H1 (cell line): Measurements from ENCODE around the gene ZDHHC8. TPM values are rescaled to one million over a fixed set of nuclear protein-coding genes. Genes with fewer than 3 reads are reported as not detected.

Source experiments
- GABPA ChIP-seq: IDR thresholded peaks from 2 replicates; pipeline ENCODE4 v1.6.1; 2011; ENCODE audit warnings: mild to moderate bottlenecking, low read length, moderate library complexity, borderline replicate concordance; ENCODE audit not compliant: insufficient read depth
- polyA plus RNA-seq, 7 experiments: library from polyadenylated mRNA; depleted of rRNA in 3 of 7; stranded (reverse) in 5 of 7; unstranded in 2 of 7; fragments of >200 nt in 5 of 7; fragments of 200-250 nt in 2 of 7; gene quantifications; 1 replicate in 5 of 7; 2 replicates in 1 of 7; 4 replicates in 1 of 7; pipeline versions ENCODE4 v1.2.1 to v1.2.3, GENCODE V29; 2011 to 2013; ENCODE audit warnings: missing spikeins in 2 of 7, mixed read lengths in 2 of 7
- total RNA-seq: library from RNA; stranded (reverse); fragmentation: NEBNext Ultra II Directional; extraction: Animal tissue kit (Norgen Biotek cat#: 25700); gene quantifications from 2 replicates; pipeline ENCODE4 v1.2.1, GENCODE V29; 2021
- TF ChIP-seq, protein P1 (sequence below): fragments of 300-600 bp; sonication (generic); IDR thresholded peaks from 2 replicates; pipeline ENCODE4 v1.7.1; 2012; ENCODE audit warnings: low read length, moderate library complexity, mild to moderate bottlenecking, inconsistent platforms; ENCODE audit not compliant: insufficient replicate concordance

The ZDHHC8 gene
- total and polyA plus RNA-seq, 2 of the 8 experiments (the other 6 are each of a cell fraction or from before 2014, with no cell fraction given) = 18.6 to 65.6 TPM

DNA sequence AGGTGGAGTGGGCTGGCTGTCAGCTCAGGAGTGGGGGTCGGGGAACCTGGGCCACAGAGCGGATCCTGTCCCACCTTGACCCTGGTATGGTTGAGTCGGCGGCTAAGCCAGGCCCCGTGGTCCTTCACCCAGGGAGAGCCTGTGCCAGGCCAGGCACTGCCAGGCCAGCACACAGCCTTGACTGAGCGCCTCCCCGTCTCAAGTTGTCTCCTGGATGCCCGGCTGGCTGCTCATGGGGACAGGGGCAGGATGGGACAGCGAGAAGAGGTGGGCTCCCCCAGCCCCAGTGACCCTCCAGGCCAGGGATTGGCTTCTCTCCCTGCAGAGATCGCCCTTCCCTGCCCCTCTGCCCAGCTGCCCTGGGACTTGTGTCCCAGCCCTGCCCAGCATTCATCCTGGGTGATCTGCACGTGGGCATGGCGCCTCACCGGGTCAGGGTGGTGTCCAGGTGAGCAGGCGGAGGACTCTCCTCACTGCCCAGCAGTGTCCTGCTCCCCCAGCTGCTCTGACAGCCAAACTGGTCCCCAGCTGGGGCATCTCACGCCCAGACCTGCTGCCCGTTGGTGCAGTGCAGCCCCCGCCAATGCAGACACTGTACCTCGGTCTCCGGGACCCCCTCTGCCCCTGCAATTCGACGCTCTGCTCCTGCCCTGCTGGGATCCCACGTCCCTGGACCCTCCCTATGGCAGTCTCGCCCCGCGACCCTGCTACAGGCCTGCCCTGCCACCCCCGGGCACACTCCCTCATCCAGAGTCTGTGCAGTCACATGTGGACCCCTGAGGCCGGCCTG lies 48.0 kb downstream of the ZDHHC8 start (continued):
- TF ChIP-seq, protein P1, sequence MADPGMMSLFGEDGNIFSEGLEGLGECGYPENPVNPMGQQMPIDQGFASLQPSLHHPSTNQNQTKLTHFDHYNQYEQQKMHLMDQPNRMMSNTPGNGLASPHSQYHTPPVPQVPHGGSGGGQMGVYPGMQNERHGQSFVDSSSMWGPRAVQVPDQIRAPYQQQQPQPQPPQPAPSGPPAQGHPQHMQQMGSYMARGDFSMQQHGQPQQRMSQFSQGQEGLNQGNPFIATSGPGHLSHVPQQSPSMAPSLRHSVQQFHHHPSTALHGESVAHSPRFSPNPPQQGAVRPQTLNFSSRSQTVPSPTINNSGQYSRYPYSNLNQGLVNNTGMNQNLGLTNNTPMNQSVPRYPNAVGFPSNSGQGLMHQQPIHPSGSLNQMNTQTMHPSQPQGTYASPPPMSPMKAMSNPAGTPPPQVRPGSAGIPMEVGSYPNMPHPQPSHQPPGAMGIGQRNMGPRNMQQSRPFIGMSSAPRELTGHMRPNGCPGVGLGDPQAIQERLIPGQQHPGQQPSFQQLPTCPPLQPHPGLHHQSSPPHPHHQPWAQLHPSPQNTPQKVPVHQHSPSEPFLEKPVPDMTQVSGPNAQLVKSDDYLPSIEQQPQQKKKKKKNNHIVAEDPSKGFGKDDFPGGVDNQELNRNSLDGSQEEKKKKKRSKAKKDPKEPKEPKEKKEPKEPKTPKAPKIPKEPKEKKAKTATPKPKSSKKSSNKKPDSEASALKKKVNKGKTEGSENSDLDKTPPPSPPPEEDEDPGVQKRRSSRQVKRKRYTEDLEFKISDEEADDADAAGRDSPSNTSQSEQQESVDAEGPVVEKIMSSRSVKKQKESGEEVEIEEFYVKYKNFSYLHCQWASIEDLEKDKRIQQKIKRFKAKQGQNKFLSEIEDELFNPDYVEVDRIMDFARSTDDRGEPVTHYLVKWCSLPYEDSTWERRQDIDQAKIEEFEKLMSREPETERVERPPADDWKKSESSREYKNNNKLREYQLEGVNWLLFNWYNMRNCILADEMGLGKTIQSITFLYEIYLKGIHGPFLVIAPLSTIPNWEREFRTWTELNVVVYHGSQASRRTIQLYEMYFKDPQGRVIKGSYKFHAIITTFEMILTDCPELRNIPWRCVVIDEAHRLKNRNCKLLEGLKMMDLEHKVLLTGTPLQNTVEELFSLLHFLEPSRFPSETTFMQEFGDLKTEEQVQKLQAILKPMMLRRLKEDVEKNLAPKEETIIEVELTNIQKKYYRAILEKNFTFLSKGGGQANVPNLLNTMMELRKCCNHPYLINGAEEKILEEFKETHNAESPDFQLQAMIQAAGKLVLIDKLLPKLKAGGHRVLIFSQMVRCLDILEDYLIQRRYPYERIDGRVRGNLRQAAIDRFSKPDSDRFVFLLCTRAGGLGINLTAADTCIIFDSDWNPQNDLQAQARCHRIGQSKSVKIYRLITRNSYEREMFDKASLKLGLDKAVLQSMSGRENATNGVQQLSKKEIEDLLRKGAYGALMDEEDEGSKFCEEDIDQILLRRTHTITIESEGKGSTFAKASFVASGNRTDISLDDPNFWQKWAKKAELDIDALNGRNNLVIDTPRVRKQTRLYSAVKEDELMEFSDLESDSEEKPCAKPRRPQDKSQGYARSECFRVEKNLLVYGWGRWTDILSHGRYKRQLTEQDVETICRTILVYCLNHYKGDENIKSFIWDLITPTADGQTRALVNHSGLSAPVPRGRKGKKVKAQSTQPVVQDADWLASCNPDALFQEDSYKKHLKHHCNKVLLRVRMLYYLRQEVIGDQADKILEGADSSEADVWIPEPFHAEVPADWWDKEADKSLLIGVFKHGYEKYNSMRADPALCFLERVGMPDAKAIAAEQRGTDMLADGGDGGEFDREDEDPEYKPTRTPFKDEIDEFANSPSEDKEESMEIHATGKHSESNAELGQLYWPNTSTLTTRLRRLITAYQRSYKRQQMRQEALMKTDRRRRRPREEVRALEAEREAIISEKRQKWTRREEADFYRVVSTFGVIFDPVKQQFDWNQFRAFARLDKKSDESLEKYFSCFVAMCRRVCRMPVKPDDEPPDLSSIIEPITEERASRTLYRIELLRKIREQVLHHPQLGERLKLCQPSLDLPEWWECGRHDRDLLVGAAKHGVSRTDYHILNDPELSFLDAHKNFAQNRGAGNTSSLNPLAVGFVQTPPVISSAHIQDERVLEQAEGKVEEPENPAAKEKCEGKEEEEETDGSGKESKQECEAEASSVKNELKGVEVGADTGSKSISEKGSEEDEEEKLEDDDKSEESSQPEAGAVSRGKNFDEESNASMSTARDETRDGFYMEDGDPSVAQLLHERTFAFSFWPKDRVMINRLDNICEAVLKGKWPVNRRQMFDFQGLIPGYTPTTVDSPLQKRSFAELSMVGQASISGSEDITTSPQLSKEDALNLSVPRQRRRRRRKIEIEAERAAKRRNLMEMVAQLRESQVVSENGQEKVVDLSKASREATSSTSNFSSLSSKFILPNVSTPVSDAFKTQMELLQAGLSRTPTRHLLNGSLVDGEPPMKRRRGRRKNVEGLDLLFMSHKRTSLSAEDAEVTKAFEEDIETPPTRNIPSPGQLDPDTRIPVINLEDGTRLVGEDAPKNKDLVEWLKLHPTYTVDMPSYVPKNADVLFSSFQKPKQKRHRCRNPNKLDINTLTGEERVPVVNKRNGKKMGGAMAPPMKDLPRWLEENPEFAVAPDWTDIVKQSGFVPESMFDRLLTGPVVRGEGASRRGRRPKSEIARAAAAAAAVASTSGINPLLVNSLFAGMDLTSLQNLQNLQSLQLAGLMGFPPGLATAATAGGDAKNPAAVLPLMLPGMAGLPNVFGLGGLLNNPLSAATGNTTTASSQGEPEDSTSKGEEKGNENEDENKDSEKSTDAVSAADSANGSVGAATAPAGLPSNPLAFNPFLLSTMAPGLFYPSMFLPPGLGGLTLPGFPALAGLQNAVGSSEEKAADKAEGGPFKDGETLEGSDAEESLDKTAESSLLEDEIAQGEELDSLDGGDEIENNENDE = no peak
- no peak for TF ChIP-seq GABPA
